Chondrocyte (in vitro differentiated cells): Measurements from ENCODE around the gene SRSF12. TPM values are rescaled to one million over a fixed set of nuclear protein-coding genes. Genes with fewer than 3 reads are reported as not detected.
A peak's percentile ranks its signal among the peaks of the same experiment; 100 is the strongest.

Experiments used
- DNase-seq: peaks from one replicate; pipeline ENCODE4 v3.0.0; 2021; ENCODE audit warnings: mixed read lengths, low spot score
- H3K27ac Mint-ChIP-seq: one replicate; pipeline ENCODE4 v1.8.0; 2021; ENCODE audit warnings: mild to moderate bottlenecking, moderate library complexity, mixed read lengths; ENCODE audit not compliant: unreplicated experiment
- H3K27me3 Mint-ChIP-seq: 2 replicates; pipeline ENCODE4 v1.8.0; 2021; ENCODE audit warnings: low read depth, mixed read lengths
- H3K36me3 Mint-ChIP-seq: 2 replicates; pipeline ENCODE4 v1.8.0; 2021; ENCODE audit warnings: low read depth, mixed read lengths
- H3K4me1 Mint-ChIP-seq: 2 replicates; pipeline ENCODE4 v1.8.0; 2021; ENCODE audit warnings: low read depth, mild to moderate bottlenecking, mixed read lengths
- H3K4me3 Mint-ChIP-seq: one replicate; pipeline ENCODE4 v1.8.0; 2021; ENCODE audit warnings: mild to moderate bottlenecking, moderate library complexity, mixed read lengths; ENCODE audit not compliant: unreplicated experiment
- H3K9me3 Mint-ChIP-seq: 2 replicates; pipeline ENCODE4 v1.8.0; 2021; ENCODE audit warnings: low read depth, mixed read lengths
- total RNA-seq: library from RNA; stranded (reverse); gene quantifications from 3 replicates; pipeline ENCODE4 v1.2.1, GENCODE V29; 2021
- TF ChIP-seq, protein P1 (sequence below): fragments of 200-600 bp; sonication (generic); IDR thresholded peaks from 2 replicates; pipeline ENCODE4 v1.5.0; 2021; ENCODE audit warnings: antibody characterized with exemption, mild to moderate bottlenecking, moderate library complexity

Gene SRSF12
- total RNA-seq, 1 donor from 2014 or later, result 4.8 TPM

DNA sequence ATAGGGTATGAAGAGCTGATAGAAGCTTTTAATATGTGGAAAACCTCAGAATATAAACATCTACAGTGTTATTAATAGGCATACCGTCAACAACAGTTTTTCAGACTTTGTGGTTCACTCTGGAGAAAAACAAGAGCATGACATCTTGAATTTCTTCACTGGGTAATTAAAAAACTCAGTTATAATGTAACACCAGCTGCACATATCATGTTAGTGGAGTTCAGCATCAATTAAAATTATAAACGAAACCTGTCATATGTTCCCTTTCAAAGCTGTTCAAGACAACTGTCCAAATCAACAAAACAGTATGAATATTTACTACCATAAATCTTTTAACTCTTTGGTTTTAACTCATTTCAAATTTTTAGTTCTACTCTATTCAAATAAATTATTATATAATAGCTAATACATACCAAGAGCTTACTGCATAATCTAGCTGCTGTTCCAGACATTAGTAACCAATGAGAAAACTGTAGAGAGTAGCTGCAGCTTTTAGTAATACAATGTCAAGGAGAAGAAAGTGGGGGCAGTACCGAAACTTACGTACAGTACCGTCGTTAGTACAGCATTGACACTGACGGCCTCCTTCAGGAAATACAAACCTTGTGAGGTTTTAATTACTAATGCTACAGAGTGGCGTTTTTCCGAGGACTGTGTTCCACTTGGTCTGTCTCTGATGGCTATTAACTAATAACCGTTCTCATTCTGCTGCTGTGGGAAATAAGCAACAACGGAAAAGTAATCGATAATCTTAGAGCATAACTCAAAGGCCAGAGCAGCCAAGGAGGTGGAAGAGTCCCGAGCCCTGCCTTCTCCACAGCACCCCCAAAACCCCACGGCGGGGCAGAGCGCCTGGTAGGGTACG is 27.5 kb upstream of the SRSF12 start:
- Mint-ChIP-seq H3K27me3 (no peaks in the 10 kb centered on the region), H3K27ac (peak overlapping the region; percentile 66), H3K4me3 (peak overlapping the region; percentile 74), H3K9me3 (no peaks in the 10 kb centered on the region), H3K4me1 (peaks cover 60% of the 10 kb centered on the region), H3K36me3 (peaks cover 1% of the 10 kb centered on the region)
- TF ChIP-seq, protein P1, sequence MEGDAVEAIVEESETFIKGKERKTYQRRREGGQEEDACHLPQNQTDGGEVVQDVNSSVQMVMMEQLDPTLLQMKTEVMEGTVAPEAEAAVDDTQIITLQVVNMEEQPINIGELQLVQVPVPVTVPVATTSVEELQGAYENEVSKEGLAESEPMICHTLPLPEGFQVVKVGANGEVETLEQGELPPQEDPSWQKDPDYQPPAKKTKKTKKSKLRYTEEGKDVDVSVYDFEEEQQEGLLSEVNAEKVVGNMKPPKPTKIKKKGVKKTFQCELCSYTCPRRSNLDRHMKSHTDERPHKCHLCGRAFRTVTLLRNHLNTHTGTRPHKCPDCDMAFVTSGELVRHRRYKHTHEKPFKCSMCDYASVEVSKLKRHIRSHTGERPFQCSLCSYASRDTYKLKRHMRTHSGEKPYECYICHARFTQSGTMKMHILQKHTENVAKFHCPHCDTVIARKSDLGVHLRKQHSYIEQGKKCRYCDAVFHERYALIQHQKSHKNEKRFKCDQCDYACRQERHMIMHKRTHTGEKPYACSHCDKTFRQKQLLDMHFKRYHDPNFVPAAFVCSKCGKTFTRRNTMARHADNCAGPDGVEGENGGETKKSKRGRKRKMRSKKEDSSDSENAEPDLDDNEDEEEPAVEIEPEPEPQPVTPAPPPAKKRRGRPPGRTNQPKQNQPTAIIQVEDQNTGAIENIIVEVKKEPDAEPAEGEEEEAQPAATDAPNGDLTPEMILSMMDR, result no peak
- DNase-seq, result no peak

DNA sequence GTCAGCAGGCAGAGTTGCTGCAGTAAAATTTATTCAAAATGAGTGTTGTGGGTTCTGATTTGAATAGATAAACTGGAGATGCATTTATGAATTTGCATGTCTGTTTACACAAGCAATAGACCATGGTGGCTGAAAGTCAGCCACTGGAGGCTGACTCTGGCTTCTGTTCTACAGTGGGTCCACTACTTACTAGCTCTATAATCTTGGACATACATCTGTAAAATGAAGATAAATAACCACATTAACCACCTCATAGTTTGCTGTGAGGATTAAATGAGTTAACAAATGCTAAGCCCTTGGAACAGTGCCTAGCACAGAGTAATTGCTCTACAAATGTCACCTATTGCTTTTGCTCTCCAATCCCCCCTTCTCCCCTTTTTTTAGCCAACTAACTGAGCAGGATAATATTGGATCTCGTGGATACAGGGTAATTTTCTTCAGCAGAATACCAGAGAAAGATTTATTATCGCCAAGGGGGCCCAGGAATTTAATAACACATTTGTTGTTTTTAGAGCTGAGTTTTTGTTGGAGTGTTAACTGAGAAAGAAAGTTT is 26.6 kb upstream of the SRSF12 start:
- TF ChIP-seq, protein P1, result no peak
- no peaks in the 10 kb centered on the region for H3K27me3 Mint-ChIP-seq
- H3K36me3 Mint-ChIP-seq, result peaks cover 1% of the 10 kb centered on the region
- peaks cover 69% of the 10 kb centered on the region for H3K4me1 Mint-ChIP-seq
- no peak overlapping the region for H3K4me3 Mint-ChIP-seq
- peak overlapping the region; percentile 66 for H3K27ac Mint-ChIP-seq
- no peak for DNase-seq
- H3K9me3 Mint-ChIP-seq, result no peaks in the 10 kb centered on the region

GRCh38 chr6:89140347-89141156 is 22.7 kb upstream of the SRSF12 start:
- Mint-ChIP-seq H3K9me3 (no peaks in the 10 kb centered on the region), H3K4me1 (peaks cover 69% of the 10 kb centered on the region), H3K27me3 (no peaks in the 10 kb centered on the region), H3K4me3 (peak overlapping the region; percentile 1), H3K36me3 (no peaks in the 10 kb centered on the region), H3K27ac (peak overlapping the region; percentile 74)
- no peak for DNase-seq
- TF ChIP-seq, protein P1, result no peak

- no peaks in the 10 kb centered on the region for H3K36me3 Mint-ChIP-seq
- TF ChIP-seq, protein P1, result no peak
- no peak overlapping the region for H3K4me3 Mint-ChIP-seq
- no peak for DNase-seq
- H3K27ac Mint-ChIP-seq, result peak overlapping the region; percentile 68
- peaks cover 62% of the 10 kb centered on the region for H3K4me1 Mint-ChIP-seq
- H3K9me3 Mint-ChIP-seq, result no peaks in the 10 kb centered on the region
- H3K27me3 Mint-ChIP-seq, result no peaks in the 10 kb centered on the region
These were observed 21.9 kb upstream of the SRSF12 start for GRCh38 chr6:89139509-89140346.
